D721Med (cell line): ENCODE results near the gene CCDC194.

Experiments used
- DNase-seq: peaks from one replicate; pipeline ENCODE4 v3.0.0; 2011; ENCODE audit warnings: low spot score; ENCODE audit not compliant: insufficient read length
- FAIRE-seq: peaks from 2 replicates; lab custom pipeline; 2011; peaks lifted over from hg19 to GRCh38; lab: Jason Lieb, UNC
- TF ChIP-seq, protein P1 (sequence below): IDR thresholded peaks from 2 replicates; pipeline ENCODE4 v1.5.1; 2012; ENCODE audit warnings: mild to moderate bottlenecking, control low read depth; ENCODE audit not compliant: insufficient read depth; ENCODE audit errors: missing control alignments

Gene CCDC194

DNA sequence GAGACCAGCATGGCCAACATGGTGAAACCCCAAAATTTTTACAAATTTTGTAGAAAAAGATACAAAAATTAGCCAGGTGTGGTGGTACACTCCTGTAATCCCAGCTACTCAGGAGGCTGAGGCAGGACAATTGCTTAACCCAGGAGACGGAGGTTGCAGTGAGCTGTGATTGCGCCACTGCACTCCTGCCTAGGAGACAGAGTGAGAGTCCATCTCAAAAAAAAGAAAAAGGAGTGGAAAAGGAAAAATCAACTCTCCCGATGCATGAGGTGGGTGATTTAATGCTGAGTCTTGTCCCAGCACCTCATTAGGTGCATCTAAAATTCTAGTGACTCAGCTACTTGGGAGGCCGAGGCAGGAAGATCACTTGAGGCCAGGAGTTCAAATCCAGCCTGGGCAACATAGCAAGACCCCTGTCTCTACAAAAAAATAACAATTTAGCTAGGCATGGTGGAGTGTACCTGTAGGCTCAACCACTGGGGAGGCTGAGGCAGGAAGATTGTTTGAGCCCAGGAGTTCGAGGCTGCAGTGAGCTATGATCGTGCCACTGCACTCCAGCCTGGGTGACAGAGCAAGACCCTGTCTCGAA is 36.8 kb downstream of the CCDC194 start:
- TF ChIP-seq, protein P1, sequence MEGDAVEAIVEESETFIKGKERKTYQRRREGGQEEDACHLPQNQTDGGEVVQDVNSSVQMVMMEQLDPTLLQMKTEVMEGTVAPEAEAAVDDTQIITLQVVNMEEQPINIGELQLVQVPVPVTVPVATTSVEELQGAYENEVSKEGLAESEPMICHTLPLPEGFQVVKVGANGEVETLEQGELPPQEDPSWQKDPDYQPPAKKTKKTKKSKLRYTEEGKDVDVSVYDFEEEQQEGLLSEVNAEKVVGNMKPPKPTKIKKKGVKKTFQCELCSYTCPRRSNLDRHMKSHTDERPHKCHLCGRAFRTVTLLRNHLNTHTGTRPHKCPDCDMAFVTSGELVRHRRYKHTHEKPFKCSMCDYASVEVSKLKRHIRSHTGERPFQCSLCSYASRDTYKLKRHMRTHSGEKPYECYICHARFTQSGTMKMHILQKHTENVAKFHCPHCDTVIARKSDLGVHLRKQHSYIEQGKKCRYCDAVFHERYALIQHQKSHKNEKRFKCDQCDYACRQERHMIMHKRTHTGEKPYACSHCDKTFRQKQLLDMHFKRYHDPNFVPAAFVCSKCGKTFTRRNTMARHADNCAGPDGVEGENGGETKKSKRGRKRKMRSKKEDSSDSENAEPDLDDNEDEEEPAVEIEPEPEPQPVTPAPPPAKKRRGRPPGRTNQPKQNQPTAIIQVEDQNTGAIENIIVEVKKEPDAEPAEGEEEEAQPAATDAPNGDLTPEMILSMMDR, result no peak
- DNase-seq (no peak), FAIRE-seq (no peak)

DNA sequence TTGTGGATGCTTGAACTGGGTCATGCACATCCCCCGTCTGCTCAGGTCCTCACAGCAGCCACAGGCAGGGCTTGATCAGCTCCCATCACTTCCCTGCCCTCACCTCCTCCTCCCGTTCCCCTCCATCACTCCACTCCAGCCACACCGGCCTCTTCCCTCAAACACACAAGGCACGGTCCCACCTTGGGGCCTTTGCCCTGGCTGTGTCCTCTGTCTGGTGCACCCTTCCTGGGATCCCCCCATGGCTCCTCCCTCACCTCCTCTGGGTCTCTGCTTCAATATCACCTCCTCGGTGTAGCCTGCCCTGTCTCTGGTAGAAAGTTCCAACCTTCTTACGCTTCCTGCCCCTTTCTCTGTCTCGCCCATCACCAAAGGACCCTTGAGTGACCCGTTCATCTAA is 40.6 kb downstream of the CCDC194 start:
- FAIRE-seq, result no peak
- TF ChIP-seq, protein P1, result no peak
- no peak for DNase-seq

- TF ChIP-seq, protein P1, result no peak
- DNase-seq (no peak), FAIRE-seq (no peak)
Observed at GRCh38 chr19:17352608-17353280, 41.3 kb downstream of the CCDC194 start.

DNA sequence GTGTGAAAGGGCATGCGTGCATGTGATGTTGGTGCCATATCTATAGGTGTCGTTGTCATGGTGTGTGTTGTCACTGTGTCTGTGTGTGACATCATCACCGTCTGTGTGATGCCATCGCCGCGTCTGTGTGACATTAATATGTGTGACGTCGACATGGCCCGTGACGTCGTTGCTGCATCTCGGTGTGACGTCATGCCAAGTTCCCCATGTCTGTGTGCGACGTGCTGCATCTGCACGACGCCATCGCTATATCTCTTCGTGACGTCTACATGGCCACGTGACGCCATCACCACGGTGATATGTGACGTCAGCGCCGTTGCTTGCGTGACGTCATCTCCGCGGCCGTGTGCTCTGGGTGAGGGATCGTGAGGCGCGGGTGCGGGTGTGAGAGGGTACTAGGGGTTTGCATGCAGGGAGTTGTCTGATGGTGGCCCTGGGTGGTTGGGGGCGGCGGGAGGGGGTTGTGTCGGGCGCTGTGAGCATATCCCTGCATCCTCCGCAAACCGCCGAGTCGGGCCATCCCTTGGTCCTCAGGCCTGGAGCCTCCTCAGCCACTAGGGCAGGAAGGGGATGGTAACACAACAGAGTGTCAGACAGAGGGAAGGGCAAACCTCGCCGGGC is 42.1 kb downstream of the CCDC194 start:
- no peak for FAIRE-seq
- TF ChIP-seq, protein P1, result no peak
- no peak for DNase-seq

GRCh38 chr19:17348700-17349099 is 45.3 kb downstream of the CCDC194 start:
- TF ChIP-seq, protein P1, result no peak
- no peak for DNase-seq

GRCh38 chr19:17347877-17348276 is 46.1 kb downstream of the CCDC194 start:
- TF ChIP-seq, protein P1, result no peak
- DNase-seq, result no peak
- no peak for FAIRE-seq

More at GRCh38 chr19:17348700-17349099, 45.3 kb downstream of the CCDC194 start:
- FAIRE-seq, result no peak

GRCh38 chr19:17347361-17347760 is 46.6 kb downstream of the CCDC194 start:
- FAIRE-seq (no peak), DNase-seq (no peak)
- TF ChIP-seq, protein P1, result no peak
